Keratinocyte (primary cell): ENCODE measurements around the gene SOHLH1. TPM values are rescaled to one million over a fixed set of nuclear protein-coding genes. Genes with fewer than 3 reads are reported as not detected.

ENCODE experiments used
- DNase-seq: peaks from one replicate; pipeline ENCODE4 v3.0.0-alpha.2; 2011; ENCODE audit warnings: low read depth, missing footprints, low spot score
- FAIRE-seq: peaks from 2 replicates; lab custom pipeline; 2011; peaks lifted over from hg19 to GRCh38; lab: Jason Lieb, UNC
- H2AFZ ChIP-seq: 2 replicates; pipeline ENCODE4 v1.6.0; 2012; ENCODE audit warnings: low read length, control low read depth, inconsistent platforms; ENCODE audit not compliant: control insufficient read depth
- H3K27ac ChIP-seq: 2 replicates; pipeline ENCODE4 v1.5.1; 2011; ENCODE audit warnings: low read length; ENCODE audit not compliant: control insufficient read depth, insufficient read depth
- H3K27me3 ChIP-seq: 3 replicates; pipeline ENCODE4 v1.6.0; 2011; ENCODE audit warnings: low read length; ENCODE audit not compliant: control insufficient read depth, insufficient read depth; ENCODE audit errors: extremely low read depth
- H3K36me3 ChIP-seq, 2 experiments: 2 replicates in 1 of 2; 3 replicates in 1 of 2; pipeline ENCODE4 v1.5.1; 2011; ENCODE audit warnings: low read length in 2 of 2, mild to moderate bottlenecking in 1 of 2; ENCODE audit not compliant: control insufficient read depth in 2 of 2, insufficient read depth in 2 of 2; ENCODE audit errors: extremely low read depth in 1 of 2
- H3K4me1 ChIP-seq: 3 replicates; pipeline ENCODE4 v1.5.1; 2011; ENCODE audit warnings: low read length; ENCODE audit not compliant: control insufficient read depth, insufficient read depth; ENCODE audit errors: extremely low read depth
- H3K4me2 ChIP-seq: 3 replicates; pipeline ENCODE4 v1.6.0; 2011; ENCODE audit warnings: low read depth, low read length; ENCODE audit not compliant: control insufficient read depth, insufficient read depth; ENCODE audit errors: extremely low read depth
- H3K4me3 ChIP-seq, 3 experiments: fragments of 200-600 bp in 1 of 3; sonication (generic) in 1 of 3; 2 replicates in 2 of 3; 3 replicates in 1 of 3; pipeline ENCODE4 v1.5.1; 2011 to 2016; ENCODE audit warnings: low read length in 3 of 3, mild to moderate bottlenecking in 3 of 3, control low read depth in 2 of 3, inconsistent platforms in 1 of 3, low read depth in 1 of 3, mixed read lengths in 1 of 3, mixed run types in 1 of 3, moderate library complexity in 1 of 3; ENCODE audit not compliant: control insufficient read depth in 2 of 3, insufficient read depth in 2 of 3; ENCODE audit errors: extremely low read depth in 1 of 3
- H3K79me2 ChIP-seq: 2 replicates; pipeline ENCODE4 v1.6.0; 2012; ENCODE audit warnings: low read length; ENCODE audit not compliant: control insufficient read depth, insufficient read depth
- H3K9ac ChIP-seq: 3 replicates; pipeline ENCODE4 v1.6.0; 2011; ENCODE audit warnings: low read length; ENCODE audit not compliant: control insufficient read depth, insufficient read depth; ENCODE audit errors: extremely low read depth
- H3K9me1 ChIP-seq: 3 replicates; pipeline ENCODE4 v1.6.0; 2011; ENCODE audit warnings: low read length; ENCODE audit not compliant: control insufficient read depth, insufficient read depth; ENCODE audit errors: extremely low read depth
- H3K9me3 ChIP-seq: 2 replicates; pipeline ENCODE4 v1.5.1; 2012; ENCODE audit warnings: low read depth, low read length; ENCODE audit not compliant: control insufficient read depth
- H4K20me1 ChIP-seq: 3 replicates; pipeline ENCODE4 v1.6.0; 2011; ENCODE audit warnings: low read length; ENCODE audit not compliant: control insufficient read depth, insufficient read depth; ENCODE audit errors: extremely low read depth
- EZH2 ChIP-seq: IDR thresholded peaks from one replicate; pipeline ENCODE4 v1.6.1; 2012; ENCODE audit warnings: inconsistent platforms, mild to moderate bottlenecking, low read length, moderate library complexity
- dilution Hi-C: fragments of 300-500 bp; cut with MboI; formaldehyde crosslinking; loops from one replicate; pipeline ENCODE4 v1.7.0; 2020; ENCODE audit warnings: low sequenced_read_pairs; ENCODE audit not compliant: extremely low pct_ligation_motif_present
- polyA plus RNA-seq, 5 experiments: library from polyadenylated mRNA; depleted of rRNA in 3 of 5; stranded (reverse) in 3 of 5; stranded (forward) in 1 of 5; unstranded in 1 of 5; fragments of >200 nt; gene quantifications; 1 replicate in 1 of 5; 2 replicates in 3 of 5; 3 replicates in 1 of 5; pipeline versions ENCODE4 v1.2.1 to v1.2.3, GENCODE V29; 2011 to 2012; ENCODE audit warnings: missing spikeins in 2 of 5, low read depth in 1 of 5, low replicate concordance in 1 of 5
- TF ChIP-seq, protein P1 (sequence below), 3 experiments: IDR thresholded peaks in 1 of 3; conservative IDR thresholded peaks in 1 of 3; optimal IDR thresholded peaks in 1 of 3; 2 replicates in 2 of 3; 3 replicates in 1 of 3; pipeline versions ENCODE3 to v1.5.1; 2011; ENCODE audit warnings: low read length in 3 of 3, mild to moderate bottlenecking in 3 of 3, moderate library complexity in 2 of 3, control low read depth in 1 of 3, inconsistent platforms in 1 of 3; ENCODE audit not compliant: insufficient read depth in 2 of 3; ENCODE audit errors: extremely low read depth in 1 of 3

Gene SOHLH1
- polyA plus RNA-seq, 1 donor (not counting 4 experiments of a cell fraction or from before 2014, with no cell fraction given), result not detected

DNA sequence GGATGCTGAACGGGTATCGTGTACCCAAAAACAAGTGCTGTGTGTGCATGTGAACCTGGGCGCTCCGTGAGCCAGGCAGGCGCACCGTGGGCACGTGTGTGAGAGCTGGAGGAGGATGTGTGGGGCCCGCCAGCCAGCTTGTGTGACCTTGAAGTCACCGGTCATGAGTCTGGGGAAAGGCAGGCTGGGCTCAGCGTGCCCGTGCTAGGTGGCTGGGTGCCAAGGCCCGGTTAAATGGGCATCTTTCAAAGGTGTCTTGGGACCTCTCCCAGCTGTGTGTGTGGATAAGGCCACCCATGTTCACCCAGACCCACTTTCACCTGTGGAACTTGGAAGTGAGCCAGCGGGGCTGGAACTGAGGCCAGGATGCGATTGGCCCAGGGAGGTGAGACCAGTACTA is 6.1 kb upstream of the SOHLH1 start:
- Histone ChIP-seq H3K9me3 (no peaks in the 10 kb centered on the region), H3K4me2 (no peak overlapping the region), H3K36me3 (no peaks in the 10 kb centered on the region), H3K27ac (no peak overlapping the region), H3K79me2 (no peaks in the 10 kb centered on the region), H3K4me1 (no peaks in the 10 kb centered on the region), H4K20me1 (peaks cover 3% of the 10 kb centered on the region), H3K9me1 (no peaks in the 10 kb centered on the region), H2AFZ (no peak overlapping the region), H3K9ac (no peak overlapping the region), H3K27me3 (peaks cover 30% of the 10 kb centered on the region), H3K4me3 (no peak overlapping the region)
- DNase-seq (no peak), FAIRE-seq (no peak)
- TF ChIP-seq, protein P1, sequence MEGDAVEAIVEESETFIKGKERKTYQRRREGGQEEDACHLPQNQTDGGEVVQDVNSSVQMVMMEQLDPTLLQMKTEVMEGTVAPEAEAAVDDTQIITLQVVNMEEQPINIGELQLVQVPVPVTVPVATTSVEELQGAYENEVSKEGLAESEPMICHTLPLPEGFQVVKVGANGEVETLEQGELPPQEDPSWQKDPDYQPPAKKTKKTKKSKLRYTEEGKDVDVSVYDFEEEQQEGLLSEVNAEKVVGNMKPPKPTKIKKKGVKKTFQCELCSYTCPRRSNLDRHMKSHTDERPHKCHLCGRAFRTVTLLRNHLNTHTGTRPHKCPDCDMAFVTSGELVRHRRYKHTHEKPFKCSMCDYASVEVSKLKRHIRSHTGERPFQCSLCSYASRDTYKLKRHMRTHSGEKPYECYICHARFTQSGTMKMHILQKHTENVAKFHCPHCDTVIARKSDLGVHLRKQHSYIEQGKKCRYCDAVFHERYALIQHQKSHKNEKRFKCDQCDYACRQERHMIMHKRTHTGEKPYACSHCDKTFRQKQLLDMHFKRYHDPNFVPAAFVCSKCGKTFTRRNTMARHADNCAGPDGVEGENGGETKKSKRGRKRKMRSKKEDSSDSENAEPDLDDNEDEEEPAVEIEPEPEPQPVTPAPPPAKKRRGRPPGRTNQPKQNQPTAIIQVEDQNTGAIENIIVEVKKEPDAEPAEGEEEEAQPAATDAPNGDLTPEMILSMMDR (optimal IDR thresholded peaks at IDR 0.05 in 1 of 3, IDR thresholded peaks at IDR 0.05 in 1 of 3, conservative IDR thresholded peaks at IDR 0.05 in 1 of 3; ENCODE audit: extremely low read depth in 1 of 3, insufficient read depth in 2 of 3, low read length in 3 of 3), result no peak
- no peak for TF ChIP-seq EZH2
- dilution Hi-C loops, result no loop called here

GRCh38 chr9:135704483-135704882 is 5.2 kb upstream of the SOHLH1 start:
- Histone ChIP-seq H3K27ac (no peak overlapping the region), H4K20me1 (peaks cover 3% of the 10 kb centered on the region), H3K79me2 (no peaks in the 10 kb centered on the region), H3K4me1 (no peaks in the 10 kb centered on the region), H3K27me3 (peaks cover 36% of the 10 kb centered on the region), H3K9me3 (no peaks in the 10 kb centered on the region), H3K4me2 (no peak overlapping the region), H3K36me3 (no peaks in the 10 kb centered on the region), H2AFZ (no peak overlapping the region), H3K9me1 (no peaks in the 10 kb centered on the region), H3K4me3 (no peak overlapping the region), H3K9ac (no peak overlapping the region)
- FAIRE-seq (no peak), DNase-seq (no peak)
- TF ChIP-seq EZH2, result no peak
- TF ChIP-seq, protein P1 (optimal IDR thresholded peaks at IDR 0.05 in 1 of 3, IDR thresholded peaks at IDR 0.05 in 1 of 3, conservative IDR thresholded peaks at IDR 0.05 in 1 of 3; ENCODE audit: extremely low read depth in 1 of 3, insufficient read depth in 2 of 3, low read length in 3 of 3), result no peak
- dilution Hi-C loops, result no loop called here
